ENCODE results near the gene NDUFB1.

- TF ChIP-seq CTCF (IDR thresholded peaks at IDR 0.05), result no peak
- no peak for TF ChIP-seq POLR2A (IDR thresholded peaks at IDR 0.05)
Observed at GRCh38 chr14:92103363-92103989, 18.0 kb downstream of the NDUFB1 start.
